Measurements from ENCODE around the gene L3MBTL4. TPM values are rescaled to one million over a fixed set of nuclear protein-coding genes. Genes with fewer than 3 reads are reported as not detected.

Gene L3MBTL4
- total RNA-seq: 4.3 TPM
- 3.4 TPM for polyA plus RNA-seq
- long read RNA-seq, donor 1: 0 reads
- long read RNA-seq, donor 2: 0 reads
- long read RNA-seq, donor 3: 0 reads
- long read RNA-seq, donor 4: 0 reads
- long read RNA-seq, donor 5: 0 reads
- long read RNA-seq, donor 6, partial matches to known transcripts: 0 of 2 reads
- long read RNA-seq, donor 6, other reads (novel, unspliced or antisense): 0 of 2 reads
- long read RNA-seq, donor 7, partial matches to known transcripts: 0 of 1 reads
- long read RNA-seq, donor 7, other reads (novel, unspliced or antisense): 0 of 1 reads
- long read RNA-seq, donor 8: 0 reads
- long read RNA-seq, donor 9: 0 reads
- long read RNA-seq, donor 10: 0 reads

GRCh38 chr18:6414723-6415417 lies at the start of gene L3MBTL4:
TSS of gene L3MBTL4 (minus strand) at chr18:6414911. CDS start at chr18:6311625, 103,286 bp downstream.
- WGBS: 2% methylated on average over 67 of the region's 67 CpGs
- Histone ChIP-seq H3K9me3 (ENCODE audit: control insufficient read depth in 2 of 2, insufficient read depth in 1 of 2, low read length in 1 of 2) (no peaks in the 10 kb centered on the region), H3K4me3 (ENCODE audit: low read length in 2 of 2) (peak within 1 kb of the TSS; percentile 37 to 56), H3K27me3 (ENCODE audit: control insufficient read depth in 2 of 2, insufficient read depth in 1 of 2, low read length in 1 of 2) (peaks cover 19 to 56% of the 10 kb centered on the region in 2 donors), H3K36me3 (ENCODE audit: control insufficient read depth in 2 of 2, insufficient read depth in 2 of 2, low read length in 1 of 2) (no peaks in the 10 kb centered on the region), H3K4me1 (ENCODE audit: control insufficient read depth in 2 of 2, insufficient read depth in 2 of 2, low read length in 2 of 2) (no peaks in the 10 kb centered on the region), H3K27ac (ENCODE audit: low read depth in 1 of 2, low read length in 1 of 2) (peak within 1 kb of the TSS; percentile 11 to 75)
- no peak for DNase-seq (ENCODE audit: low read depth in 6 of 9, low spot score in 9 of 9)

GRCh38 chr18:6452194-6452593 lies 37.5 kb upstream of the L3MBTL4 start:
- Histone ChIP-seq H3K27ac (ENCODE audit: low read depth in 1 of 2, low read length in 1 of 2) (no peak overlapping the region), H3K36me3 (ENCODE audit: control insufficient read depth in 2 of 2, insufficient read depth in 2 of 2, low read length in 1 of 2) (no peaks in the 10 kb centered on the region), H3K4me1 (ENCODE audit: control insufficient read depth in 2 of 2, insufficient read depth in 2 of 2, low read length in 2 of 2) (no peaks in the 10 kb centered on the region), H3K4me3 (ENCODE audit: low read length in 2 of 2) (no peak overlapping the region), H3K27me3 (ENCODE audit: control insufficient read depth in 2 of 2, insufficient read depth in 1 of 2, low read length in 1 of 2) (no peaks in the 10 kb centered on the region), H3K9me3 (ENCODE audit: control insufficient read depth in 2 of 2, insufficient read depth in 1 of 2, low read length in 1 of 2) (no peaks in the 10 kb centered on the region)
- no peak for DNase-seq (ENCODE audit: low read depth in 6 of 9, low spot score in 9 of 9)

- DNase-seq (ENCODE audit: low read depth in 6 of 9, low spot score in 9 of 9): no peak
- no peak overlapping the region for H3K4me3 ChIP-seq (ENCODE audit: low read length in 2 of 2)
- H3K27me3 ChIP-seq (ENCODE audit: control insufficient read depth in 2 of 2, insufficient read depth in 1 of 2, low read length in 1 of 2): no peaks in the 10 kb centered on the region
- H3K27ac ChIP-seq (ENCODE audit: low read depth in 1 of 2, low read length in 1 of 2): no peak overlapping the region
- no peaks in the 10 kb centered on the region for H3K36me3 ChIP-seq (ENCODE audit: control insufficient read depth in 2 of 2, insufficient read depth in 2 of 2, low read length in 1 of 2)
- no peaks in the 10 kb centered on the region for H3K9me3 ChIP-seq (ENCODE audit: control insufficient read depth in 2 of 2, insufficient read depth in 1 of 2, low read length in 1 of 2)
- H3K4me1 ChIP-seq (ENCODE audit: control insufficient read depth in 2 of 2, insufficient read depth in 2 of 2, low read length in 2 of 2): no peaks in the 10 kb centered on the region
- WGBS: 82% methylated on average over 5 of the region's 5 CpGs
Observed at GRCh38 chr18:6449213-6449612, 34.5 kb upstream of the L3MBTL4 start.

- DNase-seq (ENCODE audit: low read depth in 6 of 9, low spot score in 9 of 9): no peak
- Histone ChIP-seq H3K9me3 (ENCODE audit: control insufficient read depth in 2 of 2, insufficient read depth in 1 of 2, low read length in 1 of 2) (no peaks in the 10 kb centered on the region), H3K36me3 (ENCODE audit: control insufficient read depth in 2 of 2, insufficient read depth in 2 of 2, low read length in 1 of 2) (no peaks in the 10 kb centered on the region), H3K4me1 (ENCODE audit: control insufficient read depth in 2 of 2, insufficient read depth in 2 of 2, low read length in 2 of 2) (no peaks in the 10 kb centered on the region), H3K27ac (ENCODE audit: low read depth in 1 of 2, low read length in 1 of 2) (no peak overlapping the region), H3K4me3 (ENCODE audit: low read length in 2 of 2) (no peak overlapping the region), H3K27me3 (ENCODE audit: control insufficient read depth in 2 of 2, insufficient read depth in 1 of 2, low read length in 1 of 2) (no peaks in the 10 kb centered on the region)
- 71% methylated on average over 2 of the region's 2 CpGs for whole genome bisulfite sequencing
Observed at GRCh38 chr18:6444466-6445228, 29.9 kb upstream of the L3MBTL4 start.

- Histone ChIP-seq H3K36me3 (ENCODE audit: control insufficient read depth in 2 of 2, insufficient read depth in 2 of 2, low read length in 1 of 2) (no peaks in the 10 kb centered on the region), H3K27ac (ENCODE audit: low read depth in 1 of 2, low read length in 1 of 2) (no peak overlapping the region), H3K27me3 (ENCODE audit: control insufficient read depth in 2 of 2, insufficient read depth in 1 of 2, low read length in 1 of 2) (no peaks in the 10 kb centered on the region), H3K9me3 (ENCODE audit: control insufficient read depth in 2 of 2, insufficient read depth in 1 of 2, low read length in 1 of 2) (no peaks in the 10 kb centered on the region), H3K4me1 (ENCODE audit: control insufficient read depth in 2 of 2, insufficient read depth in 2 of 2, low read length in 2 of 2) (no peaks in the 10 kb centered on the region), H3K4me3 (ENCODE audit: low read length in 2 of 2) (no peak overlapping the region)
- no peak for DNase-seq (ENCODE audit: low read depth in 6 of 9, low spot score in 9 of 9)
- 95% methylated on average over 2 of the region's 2 CpGs for whole genome bisulfite sequencing
Observed at GRCh38 chr18:6441200-6441599, 26.5 kb upstream of the L3MBTL4 start.

GRCh38 chr18:6437937-6438818 lies 23.5 kb upstream of the L3MBTL4 start:
- no peak for DNase-seq (ENCODE audit: low read depth in 6 of 9, low spot score in 9 of 9)
- 89% methylated on average over 13 of the region's 13 CpGs for WGBS
- Histone ChIP-seq H3K9me3 (ENCODE audit: control insufficient read depth in 2 of 2, insufficient read depth in 1 of 2, low read length in 1 of 2) (no peaks in the 10 kb centered on the region), H3K36me3 (ENCODE audit: control insufficient read depth in 2 of 2, insufficient read depth in 2 of 2, low read length in 1 of 2) (no peaks in the 10 kb centered on the region), H3K4me1 (ENCODE audit: control insufficient read depth in 2 of 2, insufficient read depth in 2 of 2, low read length in 2 of 2) (no peaks in the 10 kb centered on the region), H3K27me3 (ENCODE audit: control insufficient read depth in 2 of 2, insufficient read depth in 1 of 2, low read length in 1 of 2) (no peaks in the 10 kb centered on the region), H3K27ac (ENCODE audit: low read depth in 1 of 2, low read length in 1 of 2) (no peak overlapping the region), H3K4me3 (ENCODE audit: low read length in 2 of 2) (no peak overlapping the region)

GRCh38 chr18:6435731-6436130 lies 21.0 kb upstream of the L3MBTL4 start:
- Histone ChIP-seq H3K27me3 (ENCODE audit: control insufficient read depth in 2 of 2, insufficient read depth in 1 of 2, low read length in 1 of 2) (no peaks in the 10 kb centered on the region), H3K9me3 (ENCODE audit: control insufficient read depth in 2 of 2, insufficient read depth in 1 of 2, low read length in 1 of 2) (no peaks in the 10 kb centered on the region), H3K27ac (ENCODE audit: low read depth in 1 of 2, low read length in 1 of 2) (no peak overlapping the region), H3K36me3 (ENCODE audit: control insufficient read depth in 2 of 2, insufficient read depth in 2 of 2, low read length in 1 of 2) (no peaks in the 10 kb centered on the region), H3K4me3 (ENCODE audit: low read length in 2 of 2) (no peak overlapping the region), H3K4me1 (ENCODE audit: control insufficient read depth in 2 of 2, insufficient read depth in 2 of 2, low read length in 2 of 2) (no peaks in the 10 kb centered on the region)
- no peak for DNase-seq (ENCODE audit: low read depth in 6 of 9, low spot score in 9 of 9)
- WGBS: 90% methylated on average over 1 of the region's 1 CpG

GRCh38 chr18:6434987-6435709 lies 20.4 kb upstream of the L3MBTL4 start:
- Histone ChIP-seq H3K27me3 (ENCODE audit: control insufficient read depth in 2 of 2, insufficient read depth in 1 of 2, low read length in 1 of 2) (no peaks in the 10 kb centered on the region), H3K27ac (ENCODE audit: low read depth in 1 of 2, low read length in 1 of 2) (no peak overlapping the region), H3K36me3 (ENCODE audit: control insufficient read depth in 2 of 2, insufficient read depth in 2 of 2, low read length in 1 of 2) (no peaks in the 10 kb centered on the region), H3K4me1 (ENCODE audit: control insufficient read depth in 2 of 2, insufficient read depth in 2 of 2, low read length in 2 of 2) (no peaks in the 10 kb centered on the region), H3K9me3 (ENCODE audit: control insufficient read depth in 2 of 2, insufficient read depth in 1 of 2, low read length in 1 of 2) (no peaks in the 10 kb centered on the region), H3K4me3 (ENCODE audit: low read length in 2 of 2) (no peak overlapping the region)
- no peak for DNase-seq (ENCODE audit: low read depth in 6 of 9, low spot score in 9 of 9)
- WGBS: 72% methylated on average over 6 of the region's 6 CpGs
